Trophoblast cell (in vitro differentiated cells and primary cell): ENCODE results near the gene TSPYL4. TPM values are rescaled to one million over a fixed set of nuclear protein-coding genes. Genes with fewer than 3 reads are reported as not detected.

Experiments
- DNase-seq, 2 donors: peaks; one replicate each; pipeline ENCODE4 v3.0.0-alpha.2; 2016
- H2AFZ ChIP-seq: 2 replicates; pipeline ENCODE4 v1.6.1; 2013; ENCODE audit warnings: low read length, moderate library complexity, mild to moderate bottlenecking; ENCODE audit not compliant: insufficient read depth, poor library complexity
- H2AK5ac ChIP-seq: 2 replicates; pipeline ENCODE4 v1.6.1; 2013; ENCODE audit warnings: mild to moderate bottlenecking, low read length
- H2BK120ac ChIP-seq: 2 replicates; pipeline ENCODE4 v1.6.1; 2013; ENCODE audit warnings: low read length, mild to moderate bottlenecking, moderate library complexity; ENCODE audit not compliant: insufficient read depth, poor library complexity
- H2BK12ac ChIP-seq: 2 replicates; pipeline ENCODE4 v1.6.1; 2013; ENCODE audit warnings: mild to moderate bottlenecking, low read length, moderate library complexity
- H2BK5ac ChIP-seq: 2 replicates; pipeline ENCODE4 v1.6.1; 2013; ENCODE audit warnings: low read length, low read depth, moderate library complexity, mild to moderate bottlenecking; ENCODE audit not compliant: poor library complexity
- H3K14ac ChIP-seq: 2 replicates; pipeline ENCODE4 v1.6.1; 2013; ENCODE audit warnings: mild to moderate bottlenecking, low read length
- H3K18ac ChIP-seq: 2 replicates; pipeline ENCODE4 v1.6.1; 2013; ENCODE audit warnings: mild to moderate bottlenecking, low read length
- H3K23ac ChIP-seq: 2 replicates; pipeline ENCODE4 v1.6.1; 2013; ENCODE audit warnings: low read length
- H3K27ac ChIP-seq: 2 replicates; pipeline ENCODE4 v1.5.1; 2013; ENCODE audit warnings: low read depth, mild to moderate bottlenecking, inconsistent platforms, low read length, moderate library complexity
- H3K27me3 ChIP-seq: 2 replicates; pipeline ENCODE4 v1.6.1; 2013; ENCODE audit warnings: inconsistent platforms, mild to moderate bottlenecking, low read length, moderate library complexity; ENCODE audit not compliant: insufficient read depth
- H3K36me3 ChIP-seq, 2 experiments: 1 replicate in 1 of 2; 2 replicates in 1 of 2; pipeline ENCODE4 v1.6.1; 2013; ENCODE audit warnings: low read length in 2 of 2, mild to moderate bottlenecking in 2 of 2, moderate library complexity in 1 of 2; ENCODE audit not compliant: insufficient read depth in 2 of 2, control insufficient read depth in 1 of 2
- H3K4ac ChIP-seq: 2 replicates; pipeline ENCODE4 v1.6.1; 2013; ENCODE audit warnings: low read depth, mild to moderate bottlenecking, low read length, moderate library complexity
- H3K4me1 ChIP-seq, 2 experiments: 1 replicate in 1 of 2; 2 replicates in 1 of 2; pipeline ENCODE4 v1.6.1; 2013; ENCODE audit warnings: low read length in 2 of 2, mild to moderate bottlenecking in 2 of 2, moderate library complexity in 1 of 2; ENCODE audit not compliant: insufficient read depth in 2 of 2, control insufficient read depth in 1 of 2
- H3K4me2 ChIP-seq: 2 replicates; pipeline ENCODE4 v1.6.1; 2013; ENCODE audit warnings: inconsistent platforms, mild to moderate bottlenecking, low read length, moderate library complexity
- H3K4me3 ChIP-seq: 2 replicates; pipeline ENCODE4 v1.5.1; 2013; ENCODE audit warnings: mild to moderate bottlenecking, low read depth, low read length, inconsistent platforms
- H3K79me1 ChIP-seq: one replicate; pipeline ENCODE4 v1.6.1; 2013; ENCODE audit warnings: low read length
- H3K79me2 ChIP-seq: 2 replicates; pipeline ENCODE4 v1.6.1; 2013; ENCODE audit warnings: low read length, mild to moderate bottlenecking; ENCODE audit not compliant: control insufficient read depth, insufficient read depth, poor library complexity
- H3K9ac ChIP-seq: 2 replicates; pipeline ENCODE4 v1.6.1; 2013; ENCODE audit warnings: mild to moderate bottlenecking, low read length
- H3K9me3 ChIP-seq: 2 replicates; pipeline ENCODE4 v1.6.1; 2013; ENCODE audit warnings: low read depth, mild to moderate bottlenecking, control low read depth, inconsistent platforms, low read length; ENCODE audit not compliant: insufficient read depth
- H4K12ac ChIP-seq: 2 replicates; pipeline ENCODE4 v1.6.1; 2013; ENCODE audit warnings: low read depth, mild to moderate bottlenecking, low read length, moderate library complexity
- H4K8ac ChIP-seq: 2 replicates; pipeline ENCODE4 v1.6.1; 2013; ENCODE audit warnings: low read depth, mild to moderate bottlenecking, low read length, moderate library complexity
- H4K91ac ChIP-seq: one replicate; pipeline ENCODE4 v1.6.1; 2013; ENCODE audit warnings: low read depth, mild to moderate bottlenecking, low read length, moderate library complexity
- WGBS: extraction: QIAGEN DNeasy Blood & Tissue Kit; methylation state at CpG from one replicate; pipeline ENCODE4 v1.1.7; 2013; ENCODE audit warnings: missing lambda C conversion rate; ENCODE audit not compliant: insufficient read length, insufficient coverage; ENCODE audit errors: extremely low coverage; 5-methylcytosine and 5-hydroxymethylcytosine counted together
- polyA plus RNA-seq: library from polyadenylated mRNA; stranded (reverse); fragments of 200-250 nt; gene quantifications from 2 replicates; pipeline ENCODE4 v1.2.3, GENCODE V29; 2013

TSPYL4 gene
- 14.5 and 14.9 TPM in 2 replicates for polyA plus RNA-seq

DNA sequence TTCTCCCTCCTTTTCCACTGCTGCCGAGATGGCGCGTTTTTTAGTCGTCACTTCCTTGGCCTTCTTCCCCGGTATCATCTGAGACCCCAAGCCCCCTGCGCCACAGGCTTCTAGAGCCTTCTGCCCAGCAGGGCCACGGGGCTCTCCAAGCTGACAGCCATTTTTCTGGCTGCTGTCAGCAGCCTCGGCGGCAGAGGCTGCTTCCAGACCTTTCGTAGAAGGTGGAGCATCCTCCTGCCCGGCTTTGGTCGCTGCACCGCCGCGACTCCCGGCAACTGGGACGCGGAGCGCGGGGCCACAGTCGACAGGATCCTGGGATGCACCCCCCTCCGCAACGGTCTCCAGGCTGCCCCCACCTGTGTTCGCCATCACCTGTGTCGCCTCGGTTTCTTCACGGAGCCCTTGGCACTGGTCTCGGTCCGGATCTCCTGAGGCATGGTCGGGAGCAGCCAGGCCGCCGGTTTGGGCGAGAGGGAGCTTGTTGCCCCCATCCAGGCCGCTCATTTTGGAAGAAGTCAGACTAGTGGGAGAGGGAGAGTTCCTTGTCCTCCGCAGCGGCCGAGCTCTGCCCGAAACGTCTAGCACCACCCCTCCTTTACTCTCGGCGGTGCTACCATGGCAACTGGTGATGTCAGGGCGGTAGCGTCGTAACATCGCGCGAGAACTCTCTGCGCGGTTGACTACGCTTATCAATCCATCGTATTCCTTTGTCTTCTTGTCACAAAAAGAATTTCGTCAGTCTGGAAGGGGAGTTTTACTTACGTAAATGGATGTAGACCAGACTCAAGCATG lies at the start of gene TSPYL4:
TSS of gene TSPYL4 (minus strand) at position 571 of the 792 bp plus-strand sequence. CDS start at position 504, 67 bp downstream.
- H3K36me3 ChIP-seq = peaks cover 0 to 2% of the 10 kb centered on the region in 2 experiments
- H3K27me3 ChIP-seq = no peaks in the 10 kb centered on the region
- H4K12ac ChIP-seq = peak within 1 kb of the TSS; percentile 51
- H2BK5ac ChIP-seq = no peak within 1 kb of the TSS
- H2BK120ac ChIP-seq = no peak within 1 kb of the TSS
- peaks cover 15% of the 10 kb centered on the region for H3K79me2 ChIP-seq
- peaks cover 11% of the 10 kb centered on the region for H3K79me1 ChIP-seq
- peaks cover 5% of the 10 kb centered on the region for H3K9me3 ChIP-seq
- H4K8ac ChIP-seq = peak within 1 kb of the TSS; percentile 82
- DNase-seq = peak; percentile 96 to 100
- H2AK5ac ChIP-seq = no peak within 1 kb of the TSS
- WGBS = no CpG with 5 or more reads among the region's 53 CpGs
- H3K18ac ChIP-seq = peak within 1 kb of the TSS; percentile 26
- peak within 1 kb of the TSS; percentile 92 for H3K27ac ChIP-seq
- H3K4ac ChIP-seq = peak within 1 kb of the TSS; percentile 32
- peak within 1 kb of the TSS; percentile 96 for H3K4me3 ChIP-seq
- peak within 1 kb of the TSS; percentile 89 for H3K9ac ChIP-seq
- H3K23ac ChIP-seq = no peak within 1 kb of the TSS
- no peak within 1 kb of the TSS for H2BK12ac ChIP-seq
- peak within 1 kb of the TSS; percentile 93 for H2AFZ ChIP-seq
- H3K14ac ChIP-seq = peak within 1 kb of the TSS; percentile 82
- peak within 1 kb of the TSS; percentile 67 for H4K91ac ChIP-seq
- H3K4me2 ChIP-seq = peak within 1 kb of the TSS; percentile 62
- peaks cover 14 to 23% of the 10 kb centered on the region in 2 experiments for H3K4me1 ChIP-seq

DNA sequence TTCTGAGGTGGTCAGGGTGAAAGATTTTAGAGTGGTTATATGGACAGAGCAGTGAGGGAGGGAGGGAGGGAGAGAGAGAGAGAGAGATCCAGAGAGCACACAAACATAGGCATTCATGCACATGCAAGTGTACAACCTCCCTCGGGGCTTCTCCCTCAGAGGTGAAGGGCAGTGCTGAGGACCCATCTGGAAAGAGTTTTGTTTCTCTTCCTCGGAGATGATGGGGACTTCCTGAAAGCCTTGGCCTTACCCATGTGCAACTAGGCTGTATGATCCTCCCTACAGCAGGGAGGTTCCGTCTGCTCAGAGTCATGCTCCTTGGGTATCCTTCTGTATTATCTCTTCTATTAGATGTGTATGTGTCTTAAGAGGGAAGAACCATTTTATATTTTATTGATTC lies 47.2 kb upstream of the TSPYL4 start:
- Histone ChIP-seq H3K36me3 (no peaks in the 10 kb centered on the region), H3K4ac (no peak overlapping the region), H3K9ac (no peak overlapping the region), H4K91ac (no peak overlapping the region), H3K4me2 (no peak overlapping the region), H3K18ac (no peak overlapping the region), H3K14ac (no peak overlapping the region), H3K27me3 (no peaks in the 10 kb centered on the region), H2AK5ac (no peak overlapping the region), H3K23ac (no peak overlapping the region), H4K8ac (no peak overlapping the region), H2BK5ac (no peak overlapping the region), H3K4me3 (no peak overlapping the region), H4K12ac (no peak overlapping the region), H3K27ac (no peak overlapping the region), H3K79me2 (no peaks in the 10 kb centered on the region), H3K9me3 (no peaks in the 10 kb centered on the region), H3K79me1 (no peaks in the 10 kb centered on the region), H3K4me1 (no peaks in the 10 kb centered on the region), H2BK12ac (no peak overlapping the region), H2AFZ (no peak overlapping the region), H2BK120ac (no peak overlapping the region)
- WGBS = no CpG with 5 or more reads among the region's 3 CpGs
- DNase-seq = no peak

- no peak overlapping the region for H4K8ac ChIP-seq
- no peak overlapping the region for H3K4me2 ChIP-seq
- H4K12ac ChIP-seq = no peak overlapping the region
- H3K79me2 ChIP-seq = no peaks in the 10 kb centered on the region
- WGBS = no CpG with 5 or more reads among the region's 1 CpG
- no peaks in the 10 kb centered on the region for H3K4me1 ChIP-seq
- no peak overlapping the region for H3K27ac ChIP-seq
- no peak overlapping the region for H3K14ac ChIP-seq
- DNase-seq = no peak
- no peak overlapping the region for H3K4me3 ChIP-seq
- no peak overlapping the region for H2AK5ac ChIP-seq
- no peaks in the 10 kb centered on the region for H3K79me1 ChIP-seq
- H3K4ac ChIP-seq = no peak overlapping the region
- H4K91ac ChIP-seq = no peak overlapping the region
- no peak overlapping the region for H3K18ac ChIP-seq
- no peak overlapping the region for H2BK5ac ChIP-seq
- H2BK120ac ChIP-seq = no peak overlapping the region
- no peak overlapping the region for H3K9ac ChIP-seq
- no peaks in the 10 kb centered on the region for H3K36me3 ChIP-seq
- no peaks in the 10 kb centered on the region for H3K9me3 ChIP-seq
- no peaks in the 10 kb centered on the region for H3K27me3 ChIP-seq
- no peak overlapping the region for H3K23ac ChIP-seq
- no peak overlapping the region for H2AFZ ChIP-seq
- H2BK12ac ChIP-seq = no peak overlapping the region
Measured at GRCh38 chr6:116300566-116300965, 46.7 kb upstream of the TSPYL4 start.

DNA sequence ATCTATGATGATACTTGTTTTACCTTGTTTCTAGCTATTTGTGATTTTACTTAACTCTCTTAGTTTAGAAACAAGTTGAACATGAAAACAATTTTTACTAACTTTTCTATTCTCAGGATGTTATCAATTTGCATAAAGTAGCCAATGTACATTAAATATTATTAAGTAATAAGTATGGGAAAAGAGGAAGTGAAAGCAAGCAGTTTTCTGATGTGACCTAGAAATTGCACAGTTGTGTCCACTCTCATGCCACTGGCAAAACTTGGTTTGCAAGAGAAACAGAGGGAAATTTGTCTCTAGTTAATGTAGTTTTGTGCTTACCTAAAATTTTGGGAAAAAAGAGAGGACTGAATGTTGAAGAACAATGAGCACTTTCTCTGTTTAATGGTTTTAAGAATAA lies 45.1 kb upstream of the TSPYL4 start:
- no peak overlapping the region for H2BK12ac ChIP-seq
- no peaks in the 10 kb centered on the region for H3K79me2 ChIP-seq
- no peak overlapping the region for H3K9ac ChIP-seq
- H3K4me1 ChIP-seq = no peaks in the 10 kb centered on the region
- no peak overlapping the region for H3K18ac ChIP-seq
- no peak overlapping the region for H2BK5ac ChIP-seq
- H3K23ac ChIP-seq = no peak overlapping the region
- H3K9me3 ChIP-seq = no peaks in the 10 kb centered on the region
- no peak overlapping the region for H3K4me3 ChIP-seq
- no peaks in the 10 kb centered on the region for H3K36me3 ChIP-seq
- no peak overlapping the region for H4K91ac ChIP-seq
- no peaks in the 10 kb centered on the region for H3K27me3 ChIP-seq
- no peak overlapping the region for H3K4me2 ChIP-seq
- no peaks in the 10 kb centered on the region for H3K79me1 ChIP-seq
- DNase-seq = no peak
- no peak overlapping the region for H2AK5ac ChIP-seq
- H2AFZ ChIP-seq = no peak overlapping the region
- no peak overlapping the region for H3K14ac ChIP-seq
- H3K4ac ChIP-seq = no peak overlapping the region
- no peak overlapping the region for H4K12ac ChIP-seq
- no peak overlapping the region for H4K8ac ChIP-seq
- H2BK120ac ChIP-seq = no peak overlapping the region
- no peak overlapping the region for H3K27ac ChIP-seq
